Measurements from ENCODE around the gene HECA. TPM values are rescaled to one million over a fixed set of nuclear protein-coding genes. Genes with fewer than 3 reads are reported as not detected.
"Not testable (repeated sequence)": the region's sequence is repeated elsewhere in the genome, so short reads cannot be mapped to it uniquely, and the experiment has no call there.

HECA gene, protein sequence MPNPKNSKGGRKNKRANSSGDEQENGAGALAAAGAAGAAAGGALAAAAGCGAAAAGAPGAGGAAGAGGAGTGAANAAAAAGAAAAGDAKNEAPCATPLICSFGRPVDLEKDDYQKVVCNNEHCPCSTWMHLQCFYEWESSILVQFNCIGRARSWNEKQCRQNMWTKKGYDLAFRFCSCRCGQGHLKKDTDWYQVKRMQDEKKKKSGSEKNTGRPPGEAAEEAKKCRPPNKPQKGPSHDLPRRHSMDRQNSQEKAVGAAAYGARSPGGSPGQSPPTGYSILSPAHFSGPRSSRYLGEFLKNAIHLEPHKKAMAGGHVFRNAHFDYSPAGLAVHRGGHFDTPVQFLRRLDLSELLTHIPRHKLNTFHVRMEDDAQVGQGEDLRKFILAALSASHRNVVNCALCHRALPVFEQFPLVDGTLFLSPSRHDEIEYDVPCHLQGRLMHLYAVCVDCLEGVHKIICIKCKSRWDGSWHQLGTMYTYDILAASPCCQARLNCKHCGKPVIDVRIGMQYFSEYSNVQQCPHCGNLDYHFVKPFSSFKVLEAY
- 100 to 1,000 TPM; 172 to 197 TPM for total RNA-seq
- total RNA-seq = 373 to 632 reads per million in 2 donors

DNA sequence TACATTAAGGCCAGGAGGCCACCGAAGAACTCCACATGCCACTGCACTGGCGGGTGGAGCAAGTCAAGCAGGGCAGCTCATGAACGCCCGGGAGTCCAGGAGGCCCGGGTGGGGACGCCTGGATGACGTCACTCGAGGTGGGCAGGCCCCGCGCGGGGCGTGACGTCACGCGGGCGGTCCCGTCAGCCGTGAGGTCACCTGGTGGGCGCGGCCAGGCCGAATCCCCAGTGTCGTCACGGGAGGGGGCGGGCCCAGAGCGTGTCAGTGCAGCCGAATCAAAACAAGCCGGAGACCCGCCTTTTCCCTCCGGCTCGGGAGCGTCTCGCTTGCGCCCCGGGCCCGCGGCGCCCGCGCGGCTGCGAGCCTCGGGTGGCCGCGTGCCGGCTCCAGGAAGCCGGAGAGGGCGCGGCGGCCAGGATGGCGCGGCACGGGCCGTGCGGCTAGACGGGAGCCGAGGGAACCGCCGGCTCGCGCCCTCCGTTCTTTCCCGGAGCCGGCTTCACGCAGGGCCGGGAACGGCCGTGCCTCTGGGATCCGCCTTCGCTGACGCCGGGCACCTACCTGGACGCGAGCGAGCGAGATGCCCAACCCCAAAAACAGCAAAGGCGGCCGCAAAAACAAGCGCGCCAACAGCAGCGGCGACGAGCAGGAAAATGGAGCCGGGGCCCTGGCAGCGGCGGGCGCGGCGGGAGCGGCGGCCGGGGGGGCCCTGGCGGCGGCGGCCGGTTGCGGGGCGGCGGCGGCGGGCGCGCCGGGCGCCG lies at the start of gene HECA:
Gene HECA, plus strand, starts transcription at position 264 of the 761 bp plus-strand sequence. Its CDS starts 317 bp downstream, at position 581.
- Mint-ChIP-seq H3K27ac (peak within 1 kb of the TSS; percentile 97), H3K4me1 (peaks cover 58% of the 10 kb centered on the region), H3K27me3 (no peaks in the 10 kb centered on the region), H3K4me3 (peak within 1 kb of the TSS; percentile 96), H3K36me3 (ENCODE audit: low read depth) (peaks cover 13% of the 10 kb centered on the region)
- ATAC-seq (peak; percentile 84), DNase-seq (peak; percentile 98 to 100 (median 99))
- no peaks in the 10 kb centered on the region for H3K9me3 ChIP-seq (ENCODE audit: control insufficient read depth, low read length, poor library complexity, severe bottlenecking)

DNA sequence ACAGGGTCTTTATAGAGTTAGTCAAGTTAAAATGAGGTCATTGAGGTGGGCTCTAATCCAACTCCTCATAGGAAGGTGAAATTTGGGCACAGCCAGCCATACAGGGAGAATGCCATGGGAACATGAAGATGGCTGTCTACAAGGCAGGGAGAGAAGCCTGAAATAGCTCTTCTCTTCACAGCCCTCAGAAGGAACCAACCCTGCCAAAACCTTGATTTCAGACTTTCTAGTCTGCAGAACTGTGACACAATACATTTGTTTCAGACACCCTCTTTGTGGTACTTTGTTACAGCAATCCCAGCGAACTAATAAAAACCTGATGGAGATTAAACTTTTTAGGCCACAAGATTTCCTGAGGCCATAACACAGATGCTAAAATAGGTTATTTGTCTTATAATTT lies 43.1 kb upstream of the HECA start:
- no peaks in the 10 kb centered on the region for H3K36me3 Mint-ChIP-seq (ENCODE audit: low read depth)
- no peak overlapping the region for H3K27ac Mint-ChIP-seq
- no peaks in the 10 kb centered on the region for H3K27me3 Mint-ChIP-seq
- no peaks in the 10 kb centered on the region for H3K9me3 ChIP-seq (ENCODE audit: control insufficient read depth, low read length, poor library complexity, severe bottlenecking)
- no peak for ATAC-seq
- DNase-seq = no peak
- H3K4me3 Mint-ChIP-seq = no peak overlapping the region
- H3K4me1 Mint-ChIP-seq = no peaks in the 10 kb centered on the region

DNA sequence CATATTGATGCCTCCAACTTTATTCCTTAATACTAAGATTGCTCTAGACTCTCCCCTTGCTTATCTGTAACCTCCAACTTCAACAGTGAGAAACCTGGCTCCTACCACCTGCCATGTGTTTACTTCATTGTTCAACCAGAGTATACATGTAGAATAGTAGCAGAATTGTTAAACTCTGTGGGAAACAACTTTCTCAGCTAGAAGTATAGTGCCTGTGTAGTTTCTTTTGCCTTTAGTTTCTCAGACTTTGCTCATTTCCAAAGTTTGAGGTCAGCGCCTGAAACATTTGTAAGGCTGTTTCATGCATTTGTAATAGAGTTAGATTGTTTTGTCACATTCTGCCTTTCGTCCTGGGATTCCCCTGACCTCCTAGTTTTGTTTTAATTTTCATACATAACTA lies 34.9 kb upstream of the HECA start:
- H3K36me3 Mint-ChIP-seq (ENCODE audit: low read depth) = peaks cover 2% of the 10 kb centered on the region
- peaks cover 3% of the 10 kb centered on the region for H3K4me1 Mint-ChIP-seq
- H3K27ac Mint-ChIP-seq = no peak overlapping the region
- DNase-seq (no peak), ATAC-seq (no peak)
- no peaks in the 10 kb centered on the region for H3K9me3 ChIP-seq (ENCODE audit: control insufficient read depth, low read length, poor library complexity, severe bottlenecking)
- no peak overlapping the region for H3K4me3 Mint-ChIP-seq
- peaks cover 7% of the 10 kb centered on the region for H3K27me3 Mint-ChIP-seq

DNA sequence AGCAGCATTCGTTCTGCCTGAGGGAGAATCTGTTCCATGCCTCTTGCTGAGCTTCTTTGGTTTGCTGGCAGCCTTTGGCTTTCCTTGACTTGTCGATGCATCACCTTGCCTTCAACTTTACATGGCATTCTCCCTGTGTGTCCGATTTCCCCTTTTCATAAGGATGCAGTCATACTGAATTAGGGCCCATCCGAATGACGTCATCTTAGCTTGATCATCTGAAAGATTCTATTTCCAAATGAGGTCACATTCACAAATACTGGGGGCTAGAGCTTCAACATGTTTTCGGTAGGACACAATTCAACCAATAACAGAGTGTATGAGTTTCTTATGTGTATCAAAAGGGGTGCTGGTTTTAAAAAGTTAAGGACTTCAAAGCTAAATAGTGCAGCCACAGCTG lies 27.8 kb upstream of the HECA start:
- Mint-ChIP-seq H3K27ac (no peak overlapping the region), H3K4me1 (peaks cover 16% of the 10 kb centered on the region), H3K4me3 (no peak overlapping the region), H3K36me3 (ENCODE audit: low read depth) (no peaks in the 10 kb centered on the region), H3K27me3 (no peaks in the 10 kb centered on the region)
- DNase-seq = no peak
- no peak for ATAC-seq
- no peaks in the 10 kb centered on the region for H3K9me3 ChIP-seq (ENCODE audit: control insufficient read depth, low read length, poor library complexity, severe bottlenecking)

DNA sequence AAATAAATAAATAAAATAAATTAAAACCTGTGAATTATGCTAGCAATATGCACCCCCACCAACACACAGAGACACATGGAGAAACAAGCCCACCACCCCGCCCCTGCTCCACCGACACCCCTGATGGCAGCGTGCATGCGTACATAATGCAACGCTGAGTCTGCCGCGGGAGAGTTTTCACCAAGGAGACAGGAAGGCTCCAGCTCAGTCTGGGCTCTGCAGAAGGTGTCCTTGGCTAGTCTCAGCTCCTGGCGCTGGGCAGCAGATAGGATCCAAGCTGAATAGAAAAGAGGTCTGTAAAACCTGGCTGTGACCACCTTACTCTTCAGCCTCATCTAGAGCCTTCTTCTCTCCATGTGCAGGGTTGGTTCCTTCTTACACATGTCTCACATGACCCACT lies 26.5 kb upstream of the HECA start:
- no peaks in the 10 kb centered on the region for H3K36me3 Mint-ChIP-seq (ENCODE audit: low read depth)
- H3K4me1 Mint-ChIP-seq = peaks cover 26% of the 10 kb centered on the region
- no peak overlapping the region for H3K4me3 Mint-ChIP-seq
- H3K27me3 Mint-ChIP-seq = no peaks in the 10 kb centered on the region
- ATAC-seq (no peak), DNase-seq (no peak)
- no peak overlapping the region for H3K27ac Mint-ChIP-seq
- H3K9me3 ChIP-seq (ENCODE audit: control insufficient read depth, low read length, poor library complexity, severe bottlenecking) = no peaks in the 10 kb centered on the region

DNA sequence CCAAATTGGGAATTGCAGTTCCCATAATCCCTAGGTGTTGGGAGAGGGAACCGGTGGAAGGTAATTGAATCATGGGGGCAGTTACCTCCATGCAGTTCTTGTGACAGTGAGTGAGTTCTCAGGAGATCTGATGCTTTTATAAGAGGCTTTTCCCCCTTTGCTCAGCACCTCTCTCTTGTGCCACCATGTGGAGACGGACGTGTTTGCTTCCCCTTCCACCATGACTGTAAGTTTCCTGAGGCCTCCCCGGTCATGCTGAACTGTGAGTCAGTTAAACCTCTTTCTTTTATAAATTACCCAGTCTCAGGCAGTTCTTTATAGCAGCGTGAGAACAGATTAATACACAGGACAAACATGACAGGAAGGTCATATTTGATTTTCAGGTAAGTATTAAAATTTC lies 25.3 kb upstream of the HECA start:
- peaks cover 36% of the 10 kb centered on the region for H3K4me1 Mint-ChIP-seq
- no peaks in the 10 kb centered on the region for H3K36me3 Mint-ChIP-seq (ENCODE audit: low read depth)
- H3K4me3 Mint-ChIP-seq = no peak overlapping the region
- no peak for DNase-seq
- no peaks in the 10 kb centered on the region for H3K9me3 ChIP-seq (ENCODE audit: control insufficient read depth, low read length, poor library complexity, severe bottlenecking)
- peak overlapping the region; percentile 77 for H3K27ac Mint-ChIP-seq
- no peak for ATAC-seq
- H3K27me3 Mint-ChIP-seq = no peaks in the 10 kb centered on the region

DNA sequence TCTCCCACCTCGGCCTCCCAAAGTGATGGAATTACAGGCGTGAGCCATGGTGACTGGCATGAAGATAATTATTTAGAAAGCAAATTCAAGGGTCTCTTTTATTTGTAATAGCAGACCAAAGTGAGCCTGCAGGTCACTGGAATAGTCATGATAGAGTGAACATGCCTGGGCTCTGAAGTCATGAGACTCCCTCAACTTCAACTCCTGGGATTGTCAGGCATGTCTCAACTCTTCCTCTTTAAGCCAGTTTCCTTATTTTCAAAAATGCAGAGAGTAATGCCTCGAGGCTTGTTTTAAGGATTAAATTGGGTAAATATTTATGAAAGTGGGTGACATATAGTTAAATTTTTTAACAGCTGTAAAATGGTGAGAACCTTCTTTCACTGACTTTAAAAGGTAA lies 22.7 kb upstream of the HECA start:
- H3K27ac Mint-ChIP-seq = peak overlapping the region; percentile 99
- peaks cover 54% of the 10 kb centered on the region for H3K4me1 Mint-ChIP-seq
- DNase-seq = no peak
- H3K36me3 Mint-ChIP-seq (ENCODE audit: low read depth) = no peaks in the 10 kb centered on the region
- peak overlapping the region; percentile 12 for H3K4me3 Mint-ChIP-seq
- no peak for ATAC-seq
- H3K27me3 Mint-ChIP-seq = no peaks in the 10 kb centered on the region
- no peaks in the 10 kb centered on the region for H3K9me3 ChIP-seq (ENCODE audit: control insufficient read depth, low read length, poor library complexity, severe bottlenecking)

DNA sequence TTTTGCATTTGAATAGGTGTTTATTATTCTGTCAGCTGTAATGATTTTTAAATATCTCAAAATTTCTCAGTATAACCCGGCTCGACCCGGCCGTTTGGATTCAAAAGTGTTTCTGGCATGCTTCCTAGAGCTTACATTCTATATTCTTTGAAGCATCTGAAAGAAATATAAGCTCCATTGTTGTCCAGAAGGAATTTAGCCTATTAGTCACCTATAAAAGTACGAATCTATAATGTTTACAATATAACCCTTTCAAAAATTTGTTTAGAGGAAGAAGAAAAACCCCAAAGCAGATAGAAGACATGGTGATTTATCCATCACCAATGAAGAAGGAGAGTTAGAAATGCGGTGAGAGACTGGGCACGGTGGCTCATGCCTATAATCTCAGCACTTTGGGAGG lies 22.3 kb upstream of the HECA start:
- no peaks in the 10 kb centered on the region for H3K9me3 ChIP-seq (ENCODE audit: control insufficient read depth, low read length, poor library complexity, severe bottlenecking)
- Mint-ChIP-seq H3K27ac (peak overlapping the region; percentile 99), H3K4me1 (peaks cover 54% of the 10 kb centered on the region), H3K27me3 (no peaks in the 10 kb centered on the region), H3K36me3 (ENCODE audit: low read depth) (no peaks in the 10 kb centered on the region), H3K4me3 (peak overlapping the region; percentile 88)
- no peak for ATAC-seq
- no peak for DNase-seq

DNA sequence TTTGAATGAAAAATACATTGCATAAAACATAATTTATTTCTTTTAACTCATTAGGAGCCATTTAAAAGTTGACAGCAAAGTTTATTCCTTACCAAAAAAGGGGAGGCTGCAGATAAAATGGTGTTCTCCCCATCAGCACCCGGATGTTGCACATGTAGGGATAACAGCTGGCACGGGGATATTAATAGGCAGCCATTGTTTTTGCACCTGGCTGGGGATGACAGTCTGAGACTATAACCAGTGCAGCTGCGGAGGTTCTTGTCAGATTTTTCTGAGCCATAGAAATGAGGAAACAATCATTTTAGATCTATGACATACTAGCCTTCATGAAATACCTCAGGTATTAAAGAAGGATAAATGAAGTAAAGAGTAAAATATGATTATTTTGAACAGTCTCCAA lies 20.1 kb upstream of the HECA start:
- H3K36me3 Mint-ChIP-seq (ENCODE audit: low read depth) = no peaks in the 10 kb centered on the region
- no peak overlapping the region for H3K4me3 Mint-ChIP-seq
- peaks cover 58% of the 10 kb centered on the region for H3K4me1 Mint-ChIP-seq
- DNase-seq (no peak), ATAC-seq (no peak)
- peak overlapping the region; percentile 99 for H3K27ac Mint-ChIP-seq
- peaks cover 5% of the 10 kb centered on the region for H3K9me3 ChIP-seq (ENCODE audit: control insufficient read depth, low read length, poor library complexity, severe bottlenecking)
- H3K27me3 Mint-ChIP-seq = no peaks in the 10 kb centered on the region

DNA sequence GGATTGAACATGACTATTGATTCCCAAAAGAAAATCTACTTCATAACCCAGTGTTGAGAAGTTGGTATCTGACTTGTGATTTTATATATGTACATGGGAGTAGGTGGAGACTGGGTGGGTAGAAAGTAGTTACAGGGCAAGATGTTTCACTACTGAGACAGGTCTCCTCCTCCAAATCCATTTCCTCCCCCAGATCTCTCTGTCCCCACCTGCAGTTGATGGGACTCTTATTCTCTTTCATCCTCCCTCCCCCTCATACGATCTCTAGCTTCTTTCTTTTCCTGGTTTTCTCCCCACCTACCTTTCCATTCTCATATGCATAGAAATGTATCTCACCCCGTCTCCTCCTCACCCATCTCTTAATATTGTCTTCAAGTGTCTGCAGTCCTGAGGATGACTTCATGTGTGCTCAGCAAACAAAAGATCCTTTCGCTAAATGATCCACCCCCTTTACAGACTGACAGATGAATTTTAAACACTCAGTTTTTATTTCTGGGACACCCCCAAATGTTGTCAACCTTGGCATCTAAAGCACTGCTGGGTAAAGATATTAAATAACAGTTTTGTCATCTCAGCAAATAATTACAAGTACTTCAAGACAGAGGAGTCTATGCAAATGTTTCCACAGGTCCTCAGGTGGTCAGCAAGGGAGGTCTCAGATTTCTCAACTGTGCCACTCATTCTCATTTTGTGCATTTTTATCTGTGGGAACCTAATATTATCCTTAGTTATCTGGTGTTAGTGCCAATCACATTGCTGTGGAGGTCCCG lies 18.7 kb upstream of the HECA start:
- H3K4me1 Mint-ChIP-seq = peaks cover 50% of the 10 kb centered on the region

DNA sequence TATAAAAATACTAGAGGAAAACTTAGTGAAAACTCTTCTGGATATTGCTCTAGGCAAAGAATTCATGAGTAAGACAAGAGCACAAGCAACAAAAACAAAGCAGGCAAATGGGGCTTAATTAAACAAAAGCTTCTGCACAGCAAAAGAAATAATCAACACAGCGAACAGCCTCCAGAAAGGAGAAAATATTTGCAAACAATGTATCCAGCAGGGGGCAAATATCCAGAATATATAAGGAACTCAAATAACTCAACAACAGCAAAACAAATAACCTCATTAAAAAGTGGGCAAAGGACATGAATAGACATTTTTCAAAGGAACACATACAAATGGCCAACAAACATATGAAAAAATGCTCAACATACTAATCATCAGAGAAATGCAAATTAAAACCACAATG lies 17.1 kb upstream of the HECA start:
- Mint-ChIP-seq H3K36me3 (ENCODE audit: low read depth) (no peaks in the 10 kb centered on the region), H3K27me3 (no peaks in the 10 kb centered on the region), H3K4me1 (peaks cover 39% of the 10 kb centered on the region), H3K4me3 (no peak overlapping the region), H3K27ac (no peak overlapping the region)
- peaks cover 15% of the 10 kb centered on the region for H3K9me3 ChIP-seq (ENCODE audit: control insufficient read depth, low read length, poor library complexity, severe bottlenecking)
- ATAC-seq = no peak
- DNase-seq = no peak

More for the DNA sequence above, 18.7 kb upstream of the HECA start:
- H3K27me3 Mint-ChIP-seq = no peaks in the 10 kb centered on the region
- peak overlapping the region; percentile 36 for H3K4me3 Mint-ChIP-seq
- no peaks in the 10 kb centered on the region for H3K36me3 Mint-ChIP-seq (ENCODE audit: low read depth)
- ATAC-seq = no peak
- peak overlapping the region; percentile 99 for H3K27ac Mint-ChIP-seq
- DNase-seq = no peak
- H3K9me3 ChIP-seq (ENCODE audit: control insufficient read depth, low read length, poor library complexity, severe bottlenecking) = peaks cover 15% of the 10 kb centered on the region

DNA sequence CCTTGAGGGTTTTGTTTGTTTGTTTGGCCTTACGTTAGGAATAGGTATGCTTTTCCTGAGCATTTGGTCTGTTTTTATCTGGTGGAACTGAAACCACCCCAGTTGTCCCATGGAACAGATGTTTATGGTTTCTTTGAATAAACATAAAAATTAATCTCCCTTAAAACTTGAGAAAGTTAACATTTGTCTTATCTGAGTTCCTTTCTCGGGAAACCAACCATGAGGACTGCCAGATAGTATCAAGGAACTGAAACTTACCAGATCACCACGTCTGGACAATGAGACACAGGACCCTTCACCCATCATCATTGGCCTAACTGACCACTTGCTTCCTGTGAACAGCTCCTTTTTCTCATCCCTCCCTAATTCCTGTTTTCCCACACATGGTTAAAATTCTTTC lies 15.3 kb upstream of the HECA start:
- Mint-ChIP-seq H3K4me3 (no peak overlapping the region), H3K4me1 (peaks cover 31% of the 10 kb centered on the region), H3K27me3 (no peaks in the 10 kb centered on the region), H3K36me3 (ENCODE audit: low read depth) (no peaks in the 10 kb centered on the region), H3K27ac (no peak overlapping the region)
- DNase-seq (no peak), ATAC-seq (no peak)
- peaks cover 15% of the 10 kb centered on the region for H3K9me3 ChIP-seq (ENCODE audit: control insufficient read depth, low read length, poor library complexity, severe bottlenecking)

DNA sequence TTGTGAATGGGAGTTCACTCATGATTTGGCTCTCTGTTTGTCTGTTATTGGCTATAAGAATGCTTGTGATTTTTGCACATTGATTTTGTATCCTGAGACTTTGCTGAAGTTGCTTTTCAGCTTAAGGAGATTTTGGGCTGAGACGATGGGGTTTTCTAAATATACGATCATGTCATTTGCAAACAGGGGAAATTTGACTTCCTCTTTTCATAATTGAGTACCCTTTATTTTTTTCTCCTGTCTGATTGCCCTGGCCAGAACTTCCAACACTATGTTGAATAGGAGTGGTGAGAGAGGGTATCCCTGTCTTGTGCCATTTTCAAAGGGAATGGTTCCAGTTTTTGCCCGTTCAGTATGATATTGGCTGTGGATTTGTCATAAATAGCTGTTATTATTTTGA lies 12.1 kb upstream of the HECA start:
- H3K9me3 ChIP-seq (ENCODE audit: control insufficient read depth, low read length, poor library complexity, severe bottlenecking) = peaks cover 15% of the 10 kb centered on the region
- not testable (repeated sequence) for ATAC-seq; DNase-seq; H3K27me3 Mint-ChIP-seq; H3K4me3 Mint-ChIP-seq; H3K27ac Mint-ChIP-seq; H3K36me3 Mint-ChIP-seq (ENCODE audit: low read depth)
- H3K4me1 Mint-ChIP-seq = peaks cover 34% of the 10 kb centered on the region
